ENCODE results near the gene MKRN1. TPM values are rescaled to one million over a fixed set of nuclear protein-coding genes. Genes with fewer than 3 reads are reported as not detected.

Gene MKRN1
- total RNA-seq, 4 donors from 2014 or later = 58.1 to 95.8 (median 79.5) TPM

DNA sequence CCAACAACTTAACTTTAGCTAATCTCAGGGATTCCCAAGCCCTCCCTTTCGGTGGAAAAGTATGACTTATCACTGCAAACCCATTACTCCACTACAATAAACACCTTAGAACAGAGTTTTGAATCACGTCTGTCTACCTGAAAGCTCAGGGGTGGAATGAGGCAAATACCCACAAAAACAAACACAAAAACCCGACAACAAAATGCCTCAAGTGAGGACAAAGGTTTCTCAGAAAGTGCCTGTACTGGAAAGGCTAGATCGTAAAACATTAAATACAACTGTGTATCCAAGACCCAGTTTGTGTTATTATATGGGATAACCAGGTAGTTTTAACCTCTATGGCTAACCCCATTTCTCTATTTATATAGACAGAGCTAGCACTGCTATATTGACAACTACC is 26.0 kb downstream of the MKRN1 start:
- no peaks in the 10 kb centered on the region for H3K4me1 ChIP-seq
- no peak for DNase-seq (ENCODE audit: low spot score in 2 of 2)
- 80% methylated on average over 4 of the region's 4 CpGs for WGBS
- no peak overlapping the region for H3K4me3 ChIP-seq
- TF ChIP-seq POLR2AphosphoS5 (IDR thresholded peaks at IDR 0.05) = no peak
- no peak for TF ChIP-seq CTCF (IDR thresholded peaks at IDR 0.05)
- TF ChIP-seq EP300 (IDR thresholded peaks at IDR 0.05) = no peak
- TF ChIP-seq POLR2A (IDR thresholded peaks at IDR 0.05) = no peak
- H3K27ac ChIP-seq = no peak overlapping the region
- peaks cover 62% of the 10 kb centered on the region for H3K36me3 ChIP-seq
- H3K27me3 ChIP-seq = no peaks in the 10 kb centered on the region
- no peaks in the 10 kb centered on the region for H3K9me3 ChIP-seq

- Histone ChIP-seq H3K27me3 (no peaks in the 10 kb centered on the region), H3K27ac (no peak overlapping the region), H3K36me3 (peaks cover 48% of the 10 kb centered on the region), H3K9me3 (no peaks in the 10 kb centered on the region), H3K4me1 (no peaks in the 10 kb centered on the region), H3K4me3 (no peak overlapping the region)
- no peak for TF ChIP-seq POLR2AphosphoS5 (IDR thresholded peaks at IDR 0.05)
- WGBS = 60% methylated on average over 1 of the region's 1 CpG
- no peak for DNase-seq (ENCODE audit: low spot score in 2 of 2)
Measured at GRCh38 chr7:140451716-140452115, 27.6 kb downstream of the MKRN1 start.

GRCh38 chr7:140448781-140449480 is 30.4 kb downstream of the MKRN1 start:
- TF ChIP-seq POLR2A (IDR thresholded peaks at IDR 0.05) (no peak), CTCF (IDR thresholded peaks at IDR 0.05) (no peak), EP300 (IDR thresholded peaks at IDR 0.05) (no peak), POLR2AphosphoS5 (IDR thresholded peaks at IDR 0.05) (no peak)
- 84% methylated on average over 4 of the region's 4 CpGs for WGBS
- H3K4me1 ChIP-seq = no peaks in the 10 kb centered on the region

GRCh38 chr7:140447841-140448240 is 31.5 kb downstream of the MKRN1 start:
- Histone ChIP-seq H3K27ac (no peak overlapping the region), H3K36me3 (peaks cover 9% of the 10 kb centered on the region), H3K27me3 (no peaks in the 10 kb centered on the region), H3K4me1 (no peaks in the 10 kb centered on the region), H3K4me3 (no peak overlapping the region), H3K9me3 (no peaks in the 10 kb centered on the region)
- DNase-seq (ENCODE audit: low spot score in 2 of 2) = no peak
- no peak for TF ChIP-seq POLR2A (IDR thresholded peaks at IDR 0.05)
- TF ChIP-seq EP300 (IDR thresholded peaks at IDR 0.05) = no peak
- TF ChIP-seq CTCF (IDR thresholded peaks at IDR 0.05) = no peak
- TF ChIP-seq POLR2AphosphoS5 (IDR thresholded peaks at IDR 0.05) = no peak
- WGBS = 90% methylated on average over 7 of the region's 7 CpGs

More at GRCh38 chr7:140448781-140449480, 30.4 kb downstream of the MKRN1 start:
- Histone ChIP-seq H3K27me3 (no peaks in the 10 kb centered on the region), H3K4me3 (no peak overlapping the region), H3K27ac (no peak overlapping the region), H3K36me3 (peaks cover 20% of the 10 kb centered on the region), H3K9me3 (no peaks in the 10 kb centered on the region)
- no peak for DNase-seq (ENCODE audit: low spot score in 2 of 2)

DNA sequence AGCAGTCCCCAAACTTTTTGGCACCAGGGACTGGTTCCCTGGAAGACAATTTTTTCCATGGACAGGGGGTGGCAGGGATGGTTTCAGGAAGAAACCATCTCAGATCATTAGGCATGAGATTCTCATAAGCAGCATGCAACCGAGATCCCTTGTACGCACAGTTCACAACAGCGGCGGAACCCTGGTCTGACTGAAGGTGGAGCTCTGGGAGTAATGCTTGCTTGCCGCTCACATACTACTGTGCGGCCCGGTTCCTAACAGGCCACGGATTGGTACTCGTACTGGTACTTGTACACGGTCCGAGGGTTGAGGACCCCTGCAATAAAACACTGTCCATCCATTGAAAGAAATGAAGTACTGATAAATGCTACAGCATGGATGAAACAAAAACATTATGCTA is 32.8 kb downstream of the MKRN1 start:
- Histone ChIP-seq H3K4me1 (no peaks in the 10 kb centered on the region), H3K27ac (no peak overlapping the region), H3K9me3 (no peaks in the 10 kb centered on the region), H3K4me3 (no peak overlapping the region), H3K27me3 (no peaks in the 10 kb centered on the region), H3K36me3 (no peaks in the 10 kb centered on the region)
- 89% methylated on average over 11 of the region's 11 CpGs for WGBS
- TF ChIP-seq POLR2AphosphoS5 (IDR thresholded peaks at IDR 0.05) (no peak), CTCF (IDR thresholded peaks at IDR 0.05) (no peak), EP300 (IDR thresholded peaks at IDR 0.05) (no peak), POLR2A (IDR thresholded peaks at IDR 0.05) (no peak)
- no peak for DNase-seq (ENCODE audit: low spot score in 2 of 2)

All from suprapubic skin (tissue), 4 donors.